AG10803 (cell line): ENCODE data around the gene CNGB1.

Source experiments
- DNase-seq: peaks from one replicate; pipeline ENCODE4 v3.0.0; 2010; ENCODE audit warnings: low read depth
- H3K4me3 ChIP-seq: 2 replicates; pipeline ENCODE4 v1.5.1; 2011; ENCODE audit warnings: mild to moderate bottlenecking, low read length, control low read depth
- CTCF ChIP-seq: conservative IDR thresholded peaks from 2 replicates; pipeline ENCODE4 v1.5.1; 2011; ENCODE audit warnings: mild to moderate bottlenecking, low read length, control low read depth, inconsistent platforms

The CNGB1 gene

GRCh38 chr16:57926041-57926440, 44.9 kb downstream of the CNGB1 start:
- no peak for DNase-seq
- TF ChIP-seq CTCF, result no peak
- no peak overlapping the region for H3K4me3 ChIP-seq

- TF ChIP-seq CTCF, result no peak
- DNase-seq, result no peak
- H3K4me3 ChIP-seq, result no peak overlapping the region
Measured at GRCh38 chr16:57925310-57925709, 45.6 kb downstream of the CNGB1 start.

GRCh38 chr16:57924514-57924913, 46.4 kb downstream of the CNGB1 start:
- H3K4me3 ChIP-seq, result no peak overlapping the region
- DNase-seq, result no peak
- no peak for TF ChIP-seq CTCF

- TF ChIP-seq CTCF, result no peak
- no peak for DNase-seq
- H3K4me3 ChIP-seq, result no peak overlapping the region
Measured at GRCh38 chr16:57923841-57924240, 47.1 kb downstream of the CNGB1 start.

GRCh38 chr16:57923418-57923817, 47.5 kb downstream of the CNGB1 start:
- TF ChIP-seq CTCF, result no peak
- H3K4me3 ChIP-seq, result no peak overlapping the region
- no peak for DNase-seq

GRCh38 chr16:57920880-57921229, 50.1 kb downstream of the CNGB1 start:
- no peak overlapping the region for H3K4me3 ChIP-seq
- no peak for DNase-seq
- TF ChIP-seq CTCF, result no peak

- no peak for DNase-seq
- H3K4me3 ChIP-seq, result no peak overlapping the region
- TF ChIP-seq CTCF, result no peak
Measured at GRCh38 chr16:57920215-57920879, 50.6 kb downstream of the CNGB1 start.
